ENCODE measurements around the gene GAS2L3. TPM values are rescaled to one million over a fixed set of nuclear protein-coding genes. Genes with fewer than 3 reads are reported as not detected.

Gene GAS2L3
- total and polyA plus RNA-seq, 4 experiments from 2014 or later = 0.55 to 0.64 TPM; not detected in 2

GRCh38 chr12:100661300-100661951, 87.9 kb downstream of the GAS2L3 start:
- no peaks in the 10 kb centered on the region for H3K27me3 ChIP-seq (ENCODE audit: insufficient read depth, low read length)
- no peak overlapping the region for H3K27ac ChIP-seq (ENCODE audit: low read depth, low read length)
- H3K9me3 ChIP-seq (ENCODE audit: control insufficient read depth in 1 of 2, low read length in 2 of 2) = no peaks in the 10 kb centered on the region
- no peaks in the 10 kb centered on the region for H3K36me3 ChIP-seq (ENCODE audit: insufficient read depth, low read length)
- Mint-ChIP-seq H3K9me3 (peaks cover 0 to 8% (median under 1%) of the 10 kb centered on the region in 8 donors), H3K4me1 (no peaks in the 10 kb centered on the region), H3K36me3 (no peaks in the 10 kb centered on the region), H3K27me3 (peaks cover 6 to 9% of the 10 kb centered on the region in 2 donors), H3K27ac (no peak overlapping the region), H3K4me3 (no peak overlapping the region)
- H3K4me1 ChIP-seq (ENCODE audit: insufficient read depth, low read length) = no peaks in the 10 kb centered on the region
- CTCF ChIA-PET (ENCODE audit: partially characterized antibody) = no interaction called here
- no peak for DNase-seq
- POLR2A ChIA-PET (ENCODE audit: partially characterized antibody) = no interaction called here
- intact Hi-C loops (cut with micrococcal nuclease) = no loop called here
- H3K4me3 ChIP-seq (ENCODE audit: low read length in 2 of 2) = no peak overlapping the region

- ChIA-PET CTCF (ENCODE audit: partially characterized antibody) (interaction anchor here (0.9 to 1.3 kb wide), 2 partner anchors 11 to 22 kb away, joined by 3 to 4 read pairs; no protein-coding TSS in a partner anchor), POLR2A (ENCODE audit: partially characterized antibody) (no interaction called here)
- peaks cover 3 to 4% of the 10 kb centered on the region in 2 donors for H3K27me3 Mint-ChIP-seq
- no peaks in the 10 kb centered on the region for H3K36me3 Mint-ChIP-seq
- no peaks in the 10 kb centered on the region for H3K9me3 ChIP-seq (ENCODE audit: control insufficient read depth in 1 of 2, low read length in 2 of 2)
- H3K4me3 Mint-ChIP-seq = no peak overlapping the region
- H3K4me1 ChIP-seq (ENCODE audit: insufficient read depth, low read length) = no peaks in the 10 kb centered on the region
- no peaks in the 10 kb centered on the region for H3K27me3 ChIP-seq (ENCODE audit: insufficient read depth, low read length)
- H3K9me3 Mint-ChIP-seq = peaks cover 0 to 4% (median 0%) of the 10 kb centered on the region in 8 donors
- H3K36me3 ChIP-seq (ENCODE audit: insufficient read depth, low read length) = no peaks in the 10 kb centered on the region
- no peak overlapping the region for H3K27ac ChIP-seq (ENCODE audit: low read depth, low read length)
- H3K27ac Mint-ChIP-seq = no peak overlapping the region
- no peak for DNase-seq
- intact Hi-C loops (cut with micrococcal nuclease) = no loop called here
- H3K4me1 Mint-ChIP-seq = no peaks in the 10 kb centered on the region
- no peak overlapping the region for H3K4me3 ChIP-seq (ENCODE audit: low read length in 2 of 2)
These were observed 93.1 kb downstream of the GAS2L3 start for GRCh38 chr12:100666588-100666987.

- no peaks in the 10 kb centered on the region for H3K4me1 ChIP-seq (ENCODE audit: insufficient read depth, low read length)
- peak in 1 of 5 donors; percentile 6 for DNase-seq
- intact Hi-C loops (cut with micrococcal nuclease) = no loop called here
- no peaks in the 10 kb centered on the region for H3K36me3 ChIP-seq (ENCODE audit: insufficient read depth, low read length)
- ChIA-PET POLR2A (ENCODE audit: partially characterized antibody) (no interaction called here), CTCF (ENCODE audit: partially characterized antibody) (no interaction called here)
- H3K4me3 ChIP-seq (ENCODE audit: low read length in 2 of 2) = no peak overlapping the region
- Mint-ChIP-seq H3K4me3 (no peak overlapping the region), H3K4me1 (no peaks in the 10 kb centered on the region), H3K9me3 (peaks cover 0 to 4% (median 0%) of the 10 kb centered on the region in 8 donors), H3K27me3 (peaks cover 1 to 4% of the 10 kb centered on the region in 2 donors), H3K36me3 (no peaks in the 10 kb centered on the region), H3K27ac (no peak overlapping the region)
- no peaks in the 10 kb centered on the region for H3K9me3 ChIP-seq (ENCODE audit: control insufficient read depth in 1 of 2, low read length in 2 of 2)
- H3K27ac ChIP-seq (ENCODE audit: low read depth, low read length) = no peak overlapping the region
- H3K27me3 ChIP-seq (ENCODE audit: insufficient read depth, low read length) = no peaks in the 10 kb centered on the region
These were observed 95.6 kb downstream of the GAS2L3 start for GRCh38 chr12:100668945-100669536.

GRCh38 chr12:100669922-100670321, 96.4 kb downstream of the GAS2L3 start:
- Histone ChIP-seq H3K27me3 (ENCODE audit: insufficient read depth, low read length) (no peaks in the 10 kb centered on the region), H3K9me3 (ENCODE audit: control insufficient read depth in 1 of 2, low read length in 2 of 2) (no peaks in the 10 kb centered on the region), H3K4me3 (ENCODE audit: low read length in 2 of 2) (no peak overlapping the region), H3K36me3 (ENCODE audit: insufficient read depth, low read length) (no peaks in the 10 kb centered on the region), H3K4me1 (ENCODE audit: insufficient read depth, low read length) (no peaks in the 10 kb centered on the region), H3K27ac (ENCODE audit: low read depth, low read length) (no peak overlapping the region)
- H3K9me3 Mint-ChIP-seq = peaks cover 0 to 4% (median 0%) of the 10 kb centered on the region in 8 donors
- H3K27ac Mint-ChIP-seq = no peak overlapping the region
- intact Hi-C loops (cut with micrococcal nuclease) = no loop called here
- no peaks in the 10 kb centered on the region for H3K36me3 Mint-ChIP-seq
- H3K27me3 Mint-ChIP-seq = peaks cover 3 to 8% of the 10 kb centered on the region in 2 donors
- POLR2A ChIA-PET (ENCODE audit: partially characterized antibody) = no interaction called here
- CTCF ChIA-PET (ENCODE audit: partially characterized antibody) = no interaction called here
- no peak for DNase-seq
- H3K4me3 Mint-ChIP-seq = no peak overlapping the region
- no peaks in the 10 kb centered on the region for H3K4me1 Mint-ChIP-seq

- H3K27ac Mint-ChIP-seq = no peak overlapping the region
- H3K36me3 Mint-ChIP-seq = no peaks in the 10 kb centered on the region
- ChIA-PET CTCF (ENCODE audit: partially characterized antibody) (interaction anchor here (0.9 to 1.5 kb wide), 3 partner anchors 10 to 437 kb away, joined by 3 read pairs; no protein-coding TSS in a partner anchor), POLR2A (ENCODE audit: partially characterized antibody) (no interaction called here)
- DNase-seq = no peak
- Histone ChIP-seq H3K27me3 (ENCODE audit: insufficient read depth, low read length) (no peaks in the 10 kb centered on the region), H3K36me3 (ENCODE audit: insufficient read depth, low read length) (no peaks in the 10 kb centered on the region), H3K27ac (ENCODE audit: low read depth, low read length) (no peak overlapping the region), H3K4me3 (ENCODE audit: low read length in 2 of 2) (no peak overlapping the region), H3K9me3 (ENCODE audit: control insufficient read depth in 1 of 2, low read length in 2 of 2) (no peaks in the 10 kb centered on the region), H3K4me1 (ENCODE audit: insufficient read depth, low read length) (no peaks in the 10 kb centered on the region)
- H3K27me3 Mint-ChIP-seq = peaks cover 3 to 6% of the 10 kb centered on the region in 2 donors
- H3K9me3 Mint-ChIP-seq = peaks cover 0 to 3% (median 0%) of the 10 kb centered on the region in 8 donors
- intact Hi-C loops (cut with micrococcal nuclease) = no loop called here
- no peak overlapping the region for H3K4me3 Mint-ChIP-seq
- H3K4me1 Mint-ChIP-seq = no peaks in the 10 kb centered on the region
These were observed 98.1 kb downstream of the GAS2L3 start for GRCh38 chr12:100671396-100672074.

- Mint-ChIP-seq H3K27ac (no peak overlapping the region), H3K4me3 (no peak overlapping the region), H3K4me1 (no peaks in the 10 kb centered on the region), H3K36me3 (no peaks in the 10 kb centered on the region), H3K27me3 (peaks cover 5 to 7% of the 10 kb centered on the region in 2 donors), H3K9me3 (peaks cover 0 to 3% (median 0%) of the 10 kb centered on the region in 8 donors)
- no peaks in the 10 kb centered on the region for H3K9me3 ChIP-seq (ENCODE audit: control insufficient read depth in 1 of 2, low read length in 2 of 2)
- H3K27me3 ChIP-seq (ENCODE audit: insufficient read depth, low read length) = no peaks in the 10 kb centered on the region
- H3K36me3 ChIP-seq (ENCODE audit: insufficient read depth, low read length) = no peaks in the 10 kb centered on the region
- H3K4me1 ChIP-seq (ENCODE audit: insufficient read depth, low read length) = no peaks in the 10 kb centered on the region
- ChIA-PET CTCF (ENCODE audit: partially characterized antibody) (interaction anchor here (0.9 to 1.5 kb wide), 3 partner anchors 10 to 438 kb away, joined by 3 read pairs; no protein-coding TSS in a partner anchor), POLR2A (ENCODE audit: partially characterized antibody) (no interaction called here)
- H3K27ac ChIP-seq (ENCODE audit: low read depth, low read length) = no peak overlapping the region
- no peak for DNase-seq
- intact Hi-C loops (cut with micrococcal nuclease) = no loop called here
- H3K4me3 ChIP-seq (ENCODE audit: low read length in 2 of 2) = no peak overlapping the region
These were observed 98.7 kb downstream of the GAS2L3 start for GRCh38 chr12:100672075-100672592.
